ENCODE results near the gene VMAC. TPM values are rescaled to one million over a fixed set of nuclear protein-coding genes. Genes with fewer than 3 reads are reported as not detected.

The VMAC gene
- total RNA-seq, 1 experiment from 2014 or later, result 8.9 TPM

GRCh38 chr19:5926641-5927440 lies 22.2 kb downstream of the VMAC start:
- H3K4me1 ChIP-seq (ENCODE audit: low read length), result no peaks in the 10 kb centered on the region; the same call in 1 of the 2 replicates
- H3K4me2 ChIP-seq (ENCODE audit: low read depth, low read length, poor library complexity, severe bottlenecking), result no peak overlapping the region
- H4K20me1 ChIP-seq (ENCODE audit: insufficient read depth, low read depth, low read length), result no peaks in the 10 kb centered on the region; the same call in 1 of the 2 replicates
- H2AFZ ChIP-seq (ENCODE audit: low read length), result no peak overlapping the region
- H3K79me2 ChIP-seq (ENCODE audit: low read length), result no peaks in the 10 kb centered on the region
- H3K27ac ChIP-seq (ENCODE audit: low read length), result no peak overlapping the region
- H3K27me3 ChIP-seq (ENCODE audit: low read length), result no peaks in the 10 kb centered on the region
- H3K9me3 ChIP-seq (ENCODE audit: low read length), result no peaks in the 10 kb centered on the region
- no peaks in the 10 kb centered on the region for H3K9me2 ChIP-seq (replicated peaks; ENCODE audit: insufficient read depth, low read length)
- DNase-seq, result no peak
- no peak overlapping the region for H3K4me3 ChIP-seq (ENCODE audit: low read length)
- H3K36me3 ChIP-seq (ENCODE audit: insufficient read depth, low read length), result peaks cover 21% of the 10 kb centered on the region; the same call in 1 of the 2 replicates
- no peak overlapping the region for H3K9ac ChIP-seq (ENCODE audit: low read length)

- Histone ChIP-seq H3K9me3 (ENCODE audit: low read length) (no peaks in the 10 kb centered on the region), H3K27me3 (ENCODE audit: low read length) (no peaks in the 10 kb centered on the region), H3K9me2 (replicated peaks; ENCODE audit: insufficient read depth, low read length) (no peaks in the 10 kb centered on the region), H3K27ac (ENCODE audit: low read length) (no peak overlapping the region), H3K9ac (ENCODE audit: low read length) (no peak overlapping the region), H3K4me2 (ENCODE audit: low read depth, low read length, poor library complexity, severe bottlenecking) (no peak overlapping the region), H3K4me3 (ENCODE audit: low read length) (no peak overlapping the region), H3K36me3 (ENCODE audit: insufficient read depth, low read length) (peaks cover 21% of the 10 kb centered on the region; the same call in 1 of the 2 replicates), H4K20me1 (ENCODE audit: insufficient read depth, low read depth, low read length) (no peaks in the 10 kb centered on the region; the same call in 1 of the 2 replicates), H2AFZ (ENCODE audit: low read length) (no peak overlapping the region), H3K79me2 (ENCODE audit: low read length) (no peaks in the 10 kb centered on the region), H3K4me1 (ENCODE audit: low read length) (no peaks in the 10 kb centered on the region; the same call in 1 of the 2 replicates)
- no peak for DNase-seq
These were observed 22.8 kb downstream of the VMAC start for GRCh38 chr19:5927441-5927821.

DNA sequence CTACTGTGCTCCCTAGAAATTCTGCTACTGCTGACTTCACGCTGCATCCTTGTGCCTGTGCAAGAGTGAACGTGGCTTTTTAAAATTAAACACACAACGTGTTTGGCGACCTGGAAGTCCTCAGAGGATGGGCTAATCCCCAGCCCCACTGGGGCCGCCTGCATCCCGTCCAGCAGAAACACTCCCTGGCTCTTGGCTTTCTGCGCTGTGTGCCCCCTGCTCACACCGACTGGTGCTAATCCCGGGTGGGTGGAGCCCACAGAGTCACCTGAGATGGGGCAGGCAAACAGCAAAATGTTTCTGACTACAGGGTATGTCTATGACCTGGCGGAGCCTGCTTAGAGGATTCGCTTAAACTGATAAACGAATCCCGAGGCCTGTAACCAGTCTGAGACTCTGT lies 24.5 kb downstream of the VMAC start:
- DNase-seq, result no peak
- no peak overlapping the region for H3K4me3 ChIP-seq (ENCODE audit: low read length)
- H3K27me3 ChIP-seq (ENCODE audit: low read length), result no peaks in the 10 kb centered on the region
- no peaks in the 10 kb centered on the region for H3K9me2 ChIP-seq (replicated peaks; ENCODE audit: insufficient read depth, low read length)
- no peak overlapping the region for H3K4me2 ChIP-seq (ENCODE audit: low read depth, low read length, poor library complexity, severe bottlenecking)
- peaks cover 18% of the 10 kb centered on the region; the same call in 1 of the 2 replicates for H3K36me3 ChIP-seq (ENCODE audit: insufficient read depth, low read length)
- no peak overlapping the region for H2AFZ ChIP-seq (ENCODE audit: low read length)
- 0 out of 2 replicates have a peak, but pooled peaks cover 4% of the 10 kb centered on the region for H3K79me2 ChIP-seq (ENCODE audit: low read length)
- H3K27ac ChIP-seq (ENCODE audit: low read length), result no peak overlapping the region
- peaks cover 4% of the 10 kb centered on the region; the same call in 1 of the 2 replicates for H4K20me1 ChIP-seq (ENCODE audit: insufficient read depth, low read depth, low read length)
- no peaks in the 10 kb centered on the region for H3K9me3 ChIP-seq (ENCODE audit: low read length)
- no peaks in the 10 kb centered on the region; the same call in 1 of the 2 replicates for H3K4me1 ChIP-seq (ENCODE audit: low read length)
- no peak overlapping the region for H3K9ac ChIP-seq (ENCODE audit: low read length)

GRCh38 chr19:5929625-5930024 lies 25.0 kb downstream of the VMAC start:
- Histone ChIP-seq H3K79me2 (ENCODE audit: low read length) (0 out of 2 replicates have a peak, but pooled peaks cover 5% of the 10 kb centered on the region), H3K4me2 (ENCODE audit: low read depth, low read length, poor library complexity, severe bottlenecking) (no peak overlapping the region), H3K4me3 (ENCODE audit: low read length) (no peak overlapping the region), H3K9ac (ENCODE audit: low read length) (no peak overlapping the region), H2AFZ (ENCODE audit: low read length) (no peak overlapping the region), H3K36me3 (ENCODE audit: insufficient read depth, low read length) (peaks cover 15% of the 10 kb centered on the region; the same call in 1 of the 2 replicates), H4K20me1 (ENCODE audit: insufficient read depth, low read depth, low read length) (peaks cover 4% of the 10 kb centered on the region; the same call in 1 of the 2 replicates), H3K27ac (ENCODE audit: low read length) (no peak overlapping the region), H3K9me2 (replicated peaks; ENCODE audit: insufficient read depth, low read length) (no peaks in the 10 kb centered on the region), H3K27me3 (ENCODE audit: low read length) (no peaks in the 10 kb centered on the region), H3K4me1 (ENCODE audit: low read length) (no peaks in the 10 kb centered on the region; the same call in 1 of the 2 replicates), H3K9me3 (ENCODE audit: low read length) (no peaks in the 10 kb centered on the region)
- DNase-seq, result no peak

- no peak overlapping the region for H3K4me2 ChIP-seq (ENCODE audit: low read depth, low read length, poor library complexity, severe bottlenecking)
- no peak for DNase-seq
- no peaks in the 10 kb centered on the region for H3K27me3 ChIP-seq (ENCODE audit: low read length)
- no peak overlapping the region for H3K9ac ChIP-seq (ENCODE audit: low read length)
- H2AFZ ChIP-seq (ENCODE audit: low read length), result no peak overlapping the region
- no peaks in the 10 kb centered on the region for H3K9me2 ChIP-seq (replicated peaks; ENCODE audit: insufficient read depth, low read length)
- peaks cover 15% of the 10 kb centered on the region; the same call in 1 of the 2 replicates for H3K36me3 ChIP-seq (ENCODE audit: insufficient read depth, low read length)
- H3K9me3 ChIP-seq (ENCODE audit: low read length), result no peaks in the 10 kb centered on the region
- no peak overlapping the region for H3K4me3 ChIP-seq (ENCODE audit: low read length)
- no peaks in the 10 kb centered on the region; the same call in 1 of the 2 replicates for H3K4me1 ChIP-seq (ENCODE audit: low read length)
- H3K79me2 ChIP-seq (ENCODE audit: low read length), result peaks cover 13% of the 10 kb centered on the region
- H3K27ac ChIP-seq (ENCODE audit: low read length), result no peak overlapping the region
- H4K20me1 ChIP-seq (ENCODE audit: insufficient read depth, low read depth, low read length), result 0 out of 2 replicates have a peak, but pooled peaks cover 7% of the 10 kb centered on the region
These were observed 26.6 kb downstream of the VMAC start for GRCh38 chr19:5931251-5931650.

GRCh38 chr19:5932146-5932545 lies 27.5 kb downstream of the VMAC start:
- peaks cover 13% of the 10 kb centered on the region; the same call in 1 of the 2 replicates for H3K36me3 ChIP-seq (ENCODE audit: insufficient read depth, low read length)
- H3K27ac ChIP-seq (ENCODE audit: low read length), result no peak overlapping the region
- no peak overlapping the region for H3K9ac ChIP-seq (ENCODE audit: low read length)
- H3K9me3 ChIP-seq (ENCODE audit: low read length), result no peaks in the 10 kb centered on the region
- H3K4me3 ChIP-seq (ENCODE audit: low read length), result no peak overlapping the region
- no peak overlapping the region for H3K4me2 ChIP-seq (ENCODE audit: low read depth, low read length, poor library complexity, severe bottlenecking)
- no peaks in the 10 kb centered on the region for H3K27me3 ChIP-seq (ENCODE audit: low read length)
- no peak overlapping the region for H2AFZ ChIP-seq (ENCODE audit: low read length)
- no peaks in the 10 kb centered on the region; the same call in 1 of the 2 replicates for H3K4me1 ChIP-seq (ENCODE audit: low read length)
- no peak for DNase-seq
- no peaks in the 10 kb centered on the region for H3K9me2 ChIP-seq (replicated peaks; ENCODE audit: insufficient read depth, low read length)
- H4K20me1 ChIP-seq (ENCODE audit: insufficient read depth, low read depth, low read length), result 0 out of 2 replicates have a peak, but pooled peaks cover 9% of the 10 kb centered on the region
- peaks cover 20% of the 10 kb centered on the region for H3K79me2 ChIP-seq (ENCODE audit: low read length)

DNA sequence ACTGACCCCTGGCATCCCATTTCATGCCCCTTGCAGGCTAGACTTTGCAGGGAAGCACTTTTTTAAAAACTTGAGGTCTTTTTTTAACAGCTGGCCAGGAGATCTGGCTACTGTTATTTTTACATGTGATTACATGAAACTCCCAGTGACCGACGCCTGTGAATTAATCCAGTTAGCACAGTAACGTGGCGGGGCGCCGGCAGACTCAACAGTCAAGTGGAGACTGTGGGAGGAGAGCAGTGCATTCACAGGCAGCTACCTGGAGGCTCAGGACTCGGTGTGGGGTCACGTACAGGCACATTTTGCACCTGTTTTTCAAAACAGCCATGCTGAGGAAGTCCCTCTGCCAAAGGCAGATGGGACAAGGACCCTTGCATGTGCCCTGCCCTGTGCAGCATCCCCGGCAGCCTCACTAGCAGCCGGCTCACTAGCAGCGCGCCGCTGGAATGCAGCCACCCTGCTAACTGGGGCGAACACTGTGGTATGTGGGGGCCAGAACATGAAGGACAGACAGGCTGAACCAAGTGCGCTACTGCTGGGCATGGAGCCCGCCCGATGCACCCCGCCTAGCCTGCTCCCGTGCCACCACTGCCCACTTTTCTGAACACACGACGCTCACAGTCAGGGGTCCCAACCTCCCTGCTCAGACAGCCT lies 28.1 kb downstream of the VMAC start:
- Histone ChIP-seq H3K9me3 (ENCODE audit: low read length) (no peaks in the 10 kb centered on the region), H3K4me3 (ENCODE audit: low read length) (no peak overlapping the region), H3K9me2 (replicated peaks; ENCODE audit: insufficient read depth, low read length) (no peaks in the 10 kb centered on the region), H3K27ac (ENCODE audit: low read length) (no peak overlapping the region), H3K36me3 (ENCODE audit: insufficient read depth, low read length) (peaks cover 10% of the 10 kb centered on the region; the same call in 1 of the 2 replicates), H3K79me2 (ENCODE audit: low read length) (peaks cover 23% of the 10 kb centered on the region), H3K4me2 (ENCODE audit: low read depth, low read length, poor library complexity, severe bottlenecking) (no peak overlapping the region), H3K4me1 (ENCODE audit: low read length) (no peaks in the 10 kb centered on the region), H4K20me1 (ENCODE audit: insufficient read depth, low read depth, low read length) (0 out of 2 replicates have a peak, but pooled peaks cover 9% of the 10 kb centered on the region), H2AFZ (ENCODE audit: low read length) (no peak overlapping the region), H3K9ac (ENCODE audit: low read length) (no peak overlapping the region), H3K27me3 (ENCODE audit: low read length) (no peaks in the 10 kb centered on the region)
- no peak for DNase-seq
